GM12878 (cell line): ENCODE measurements around the gene RAC2. TPM values are rescaled to one million over a fixed set of nuclear protein-coding genes. Genes with fewer than 3 reads are reported as not detected.

Experiments used
- ATAC-seq: fragments of 200-7000 bp; cut with Tn5 transposase; 3 replicates; pipeline ENCODE4 v1.9.1; 2020; ENCODE audit warnings: mild to moderate bottlenecking, moderate library complexity
- BruUV-seq: library from RNA; stranded (reverse); fragments of 400-500 nt; replicated peaks from 2 replicates; lab custom pipeline; 2021; lab: Mats Ljungman, UMichigan
- CTCF ChIA-PET: fragments of 300-600 bp; sonication (Branson Sonifier 250); formaldehyde crosslinking; extraction: SDS; loops from one replicate; lab custom pipeline; 2021; ENCODE audit warnings: inconsistent platforms; lab: Yijun Ruan, JAX
- POLR2A ChIA-PET: fragments of 350-600 bp; formaldehyde crosslinking; extraction: SDS; loops from one replicate; lab custom pipeline; 2021; ENCODE audit warnings: inconsistent platforms; lab: Charles Lee
- RAD21 ChIA-PET: fragments of 300-600 bp; sonication (Branson Sonifier 250); formaldehyde crosslinking; loops from one replicate; lab custom pipeline; 2023; ENCODE audit warnings: antibody characterized with exemption; ENCODE audit not compliant: unreplicated experiment; lab: Charles Lee
- SMC1A ChIA-PET: fragments of 300-600 bp; sonication (Branson Sonifier 250); formaldehyde crosslinking; loops from one replicate; lab custom pipeline; 2023; ENCODE audit not compliant: unreplicated experiment, uncharacterized antibody; lab: Charles Lee
- DNase-seq: peaks from one replicate; pipeline ENCODE4 v3.0.0-alpha.2; 2011; ENCODE audit warnings: low read depth, low spot score
- FAIRE-seq: peaks from 3 replicates; lab custom pipeline; 2011; peaks lifted over from hg19 to GRCh38; lab: Jason Lieb, UNC
- H2AFZ ChIP-seq: 2 replicates; pipeline ENCODE4 v1.6.0; 2011; ENCODE audit warnings: low read depth, low read length, control low read depth; ENCODE audit not compliant: control insufficient read depth
- H3K27ac ChIP-seq: 2 replicates; pipeline ENCODE4 v1.5.1; 2011; ENCODE audit warnings: control low read depth; ENCODE audit not compliant: control insufficient read depth, insufficient read depth
- H3K27me3 ChIP-seq, 2 experiments: replicated peaks in 1 of 2; 2 replicates each; pipeline versions ENCODE4 v1.6.0 to v1.6.1; 2011; ENCODE audit warnings: low read length in 1 of 2; ENCODE audit not compliant: control insufficient read depth in 2 of 2, insufficient read depth in 2 of 2
- H3K36me3 ChIP-seq, 2 experiments: 2 replicates each; pipeline ENCODE4 v1.5.1; 2011; ENCODE audit warnings: low read length in 1 of 2; ENCODE audit not compliant: control insufficient read depth in 2 of 2, insufficient read depth in 2 of 2
- H3K4me1 ChIP-seq: 2 replicates; pipeline ENCODE4 v1.6.1; 2011; ENCODE audit warnings: mild to moderate bottlenecking, low read length, moderate library complexity, mixed read lengths; ENCODE audit not compliant: control insufficient read depth, insufficient read depth
- H3K4me2 ChIP-seq: 2 replicates; pipeline ENCODE4 v1.6.0; 2011; ENCODE audit warnings: control low read depth; ENCODE audit not compliant: control insufficient read depth, insufficient read depth
- H3K4me3 ChIP-seq: fragments of 200-600 bp; sonication (generic); 2 replicates; pipeline ENCODE4 v1.5.1; 2016
- H3K79me2 ChIP-seq: 2 replicates; pipeline ENCODE4 v1.6.0; 2011; ENCODE audit warnings: low read length; ENCODE audit not compliant: control insufficient read depth, insufficient read depth
- H3K9ac ChIP-seq: 2 replicates; pipeline ENCODE4 v1.8.0; 2011; ENCODE audit warnings: low read length, control low read depth, mixed read lengths; ENCODE audit not compliant: control insufficient read depth, insufficient read depth
- H3K9me3 ChIP-seq: replicated peaks from 3 replicates; pipeline ENCODE4 v1.5.1; 2011; ENCODE audit warnings: mild to moderate bottlenecking, low read length; ENCODE audit not compliant: control insufficient read depth, insufficient read depth
- H4K20me1 ChIP-seq: 2 replicates; pipeline ENCODE4 v1.6.0; 2011; ENCODE audit not compliant: control insufficient read depth, insufficient read depth
- E4F1 ChIP-seq: fragments of 450-650 bp; IDR thresholded peaks from 2 replicates; pipeline ENCODE4 v1.6.1; 2018; ENCODE audit warnings: borderline replicate concordance, mild to moderate bottlenecking; ENCODE audit not compliant: partially characterized antibody
- IKZF1 ChIP-seq: fragments of 450-650 bp; conservative IDR thresholded peaks from 2 replicates; pipeline ENCODE4 v1.6.1; 2017; ENCODE audit warnings: antibody characterized with exemption, mild to moderate bottlenecking
- IKZF2 ChIP-seq, 2 experiments: fragments of 450-650 bp; IDR thresholded peaks; 2 replicates each; pipeline ENCODE4 v1.6.1; 2017; ENCODE audit warnings: mild to moderate bottlenecking in 2 of 2, moderate library complexity in 2 of 2
- MXI1 ChIP-seq: fragments of 150-350 bp; IDR thresholded peaks from 2 replicates; pipeline ENCODE4 v1.6.1; 2011; ENCODE audit warnings: low read depth, mild to moderate bottlenecking, inconsistent platforms, low read length, improper control_type of control experiment
- NR2F1 ChIP-seq: fragments of 450-650 bp; conservative IDR thresholded peaks from 2 replicates; pipeline ENCODE4 v1.6.1; 2017; ENCODE audit warnings: mild to moderate bottlenecking
- POLR2A ChIP-seq: IDR thresholded peaks from 2 replicates; pipeline ENCODE4 v1.6.1; 2011; ENCODE audit warnings: low read depth, mild to moderate bottlenecking, low read length
- RB1 ChIP-seq: fragments of 450-650 bp; formaldehyde crosslinking; IDR thresholded peaks from 2 replicates; pipeline ENCODE4 v1.6.1; 2017; ENCODE audit warnings: mild to moderate bottlenecking, borderline replicate concordance
- RBBP5 ChIP-seq: fragments of 200-600 bp; sonication (generic); conservative IDR thresholded peaks from 2 replicates; pipeline ENCODE4 v1.6.1; 2016
- SKIL ChIP-seq: fragments of 450-650 bp; IDR thresholded peaks from 2 replicates; pipeline ENCODE4 v1.6.1; 2017; ENCODE audit warnings: mild to moderate bottlenecking, low read depth, inconsistent platforms; ENCODE audit not compliant: poor library complexity, severe bottlenecking
- SREBF2 ChIP-seq: IDR thresholded peaks from 2 replicates; pipeline ENCODE4 v1.6.1; 2012; ENCODE audit warnings: mild to moderate bottlenecking, low read length
- STAT1 ChIP-seq: fragments of 450-650 bp; conservative IDR thresholded peaks from 2 replicates; pipeline ENCODE4 v1.6.1; 2014; ENCODE audit warnings: antibody characterized with exemption, mild to moderate bottlenecking
- ZNF687 ChIP-seq: fragments of 450-650 bp; IDR thresholded peaks from 2 replicates; pipeline ENCODE4 v1.6.1; 2017; ENCODE audit warnings: mild to moderate bottlenecking, moderate library complexity
- WGBS: methylation state at CpG from one replicate; pipeline ENCODE4 v1.1.6; 2016; ENCODE audit warnings: low lambda C conversion rate; ENCODE audit not compliant: insufficient replicate concordance, insufficient coverage; ENCODE audit errors: missing lambda C conversion rate; 5-methylcytosine and 5-hydroxymethylcytosine counted together
- in situ Hi-C: fragments of 300-500 bp; cut with MboI; formaldehyde crosslinking; loops from 9 replicates; pipeline ENCODE4 v1.14.3; 2018; ENCODE audit warnings: mixed read lengths
- intact Hi-C: fragments of 100-400 bp; cut with micrococcal nuclease; formaldehyde crosslinking; loops from one replicate; pipeline ENCODE4 v1.14.2; 2022; ENCODE audit not compliant: unreplicated experiment
- polyA plus RNA-seq, 11 experiments: library from polyadenylated mRNA; depleted of rRNA in 4 of 11; unstranded in 6 of 11; stranded (reverse) in 5 of 11; fragments of >200 nt; fragmentation: Nextera tagmentation in 4 of 11; fragmentation: Illumina TruSeq in 1 of 11; extraction: Ambion mirVana in 4 of 11; extraction: Trizol in 1 of 11; gene quantifications; 1 replicate in 1 of 11; 2 replicates in 10 of 11; pipeline versions ENCODE4 v1.2.1 to v1.2.3, GENCODE V29; 2011 to 2016; ENCODE audit warnings: inconsistent platforms in 2 of 11, missing spikeins in 2 of 11, low read depth in 1 of 11
- total RNA-seq, 4 experiments: library from RNA; depleted of rRNA in 3 of 4; stranded (reverse); fragments of >200 nt in 3 of 4; fragmentation: Illumina TruSeq in 1 of 4; extraction: Trizol in 1 of 4; gene quantifications; 2 replicates each; pipeline versions ENCODE4 v1.2.1 to v1.2.3, GENCODE V29; 2013 to 2021

Gene RAC2
- total and polyA plus RNA-seq, 10 of the 15 experiments (the other 5 are each of a cell fraction or from before 2014, with no cell fraction given) = 102 to 386 (median 304) TPM

- peak overlapping the region; percentile 49 for H3K27ac ChIP-seq
- H3K79me2 ChIP-seq = peaks cover 5% of the 10 kb centered on the region; the same call in 1 of the 2 replicates
- no TSS peak for BruUV-seq
- H4K20me1 ChIP-seq = no peaks in the 10 kb centered on the region
- DNase-seq (no peak), FAIRE-seq (no peak), ATAC-seq (peak; percentile 34)
- CTCF ChIA-PET = interaction anchor here (0.6 to 6.4 kb wide), 14 partner anchors 13 to 148 kb away, joined by 3 to 53 read pairs (median 3); partner anchors contain the start of gene IL2RB
- H3K4me1 ChIP-seq = peaks cover 18% of the 10 kb centered on the region
- H3K4me2 ChIP-seq = peak overlapping the region; percentile 11; the same call in 1 of the 2 replicates
- intact Hi-C loops = loop anchor here (1.0 to 10.0 kb wide), 3 partner anchors 27 to 409 kb away; partner anchors contain the start of gene IL2RB
- no peak overlapping the region for H3K4me3 ChIP-seq
- H3K9me3 ChIP-seq = no peaks in the 10 kb centered on the region; the same call in 2 of the 3 replicates
- POLR2A ChIA-PET = interaction anchor here (0.7 to 2.1 kb wide), 10 partner anchors 8 to 66 kb away, joined by 3 to 10 read pairs (median 4); partner anchors contain the start of genes IL2RB and RAC2
- H2AFZ ChIP-seq = peak overlapping the region; percentile 65
- H3K27me3 ChIP-seq = no peaks in the 10 kb centered on the region
- H3K9ac ChIP-seq = 0 out of 2 replicates have a peak overlapping the region, but pooled peaks have one; percentile 9
- 19% methylated on average over 10 of the region's 10 CpGs for WGBS
- RAD21 ChIA-PET = interaction anchor here (0.9 to 3.2 kb wide), 6 partner anchors 29 to 148 kb away, joined by 3 to 22 read pairs (median 4); partner anchors contain the start of gene IL2RB
- H3K36me3 ChIP-seq = no peaks in the 10 kb centered on the region
- in situ Hi-C loops = no loop called here
- SMC1A ChIA-PET = interaction anchor here (0.6 to 5.5 kb wide), 17 partner anchors 10 to 234 kb away, joined by 3 to 64 read pairs (median 3); partner anchors contain the start of gene IL2RB
- TF ChIP-seq IKZF1 (peak; percentile 75), E4F1 (no peak), RB1 (no peak), STAT1 (no peak), MXI1 (peak; percentile 31; the same call in 1 of the 2 replicates), POLR2A (no peak), RBBP5 (no peak), SREBF2 (peak; percentile 75), ZNF687 (peak; percentile 79), IKZF2 (IDR thresholded peaks at IDR 0.05) (peak; percentile 71 to 82; a peak in 3 of 4 replicates), SKIL (peak; percentile 72), NR2F1 (peak; percentile 62; the same call in 1 of the 2 replicates)
Measured at GRCh38 chr22:37193629-37194191, 50.4 kb downstream of the RAC2 start.
